ENCODE results near the gene NHP2.
A peak's percentile ranks its signal among the peaks of the same experiment; 100 is the strongest.

NHP2 gene

GRCh38 chr5:178113141-178113787 is 40.4 kb downstream of the NHP2 start, which contains the start of gene N4BP3:
N4BP3 (plus strand) TSS chr5:178113532; CDS start chr5:178119584, 6,052 bp downstream.
- peak; percentile 27; the same call in 1 of the 2 replicates for TF ChIP-seq CTCF (IDR thresholded peaks at IDR 0.05)

GRCh38 chr5:178112545-178112944 is 41.1 kb downstream of the NHP2 start:
- TF ChIP-seq CTCF (IDR thresholded peaks at IDR 0.05), result no peak

- no peak for TF ChIP-seq CTCF (IDR thresholded peaks at IDR 0.05)
Observed at GRCh38 chr5:178111925-178112324, 41.8 kb downstream of the NHP2 start.

- no peak for TF ChIP-seq CTCF (IDR thresholded peaks at IDR 0.05)
Observed at GRCh38 chr5:178110511-178110910, 43.2 kb downstream of the NHP2 start.

GRCh38 chr5:178108966-178109365 is 44.7 kb downstream of the NHP2 start:
- no peak for TF ChIP-seq CTCF (IDR thresholded peaks at IDR 0.05)

GRCh38 chr5:178108446-178108845 is 45.2 kb downstream of the NHP2 start:
- no peak for TF ChIP-seq CTCF (IDR thresholded peaks at IDR 0.05)

GRCh38 chr5:178107756-178108310 is 45.9 kb downstream of the NHP2 start:
- TF ChIP-seq CTCF (IDR thresholded peaks at IDR 0.05), result no peak
